GM21390 (cell line): ENCODE data around the gene PCYT2.

Experiments used
- ATAC-seq: cut with Tn5 transposase; IDR thresholded peaks from one replicate; pipeline ENCODE4 v1.9.1; 2021; ENCODE audit not compliant: unreplicated experiment

PCYT2 gene

DNA sequence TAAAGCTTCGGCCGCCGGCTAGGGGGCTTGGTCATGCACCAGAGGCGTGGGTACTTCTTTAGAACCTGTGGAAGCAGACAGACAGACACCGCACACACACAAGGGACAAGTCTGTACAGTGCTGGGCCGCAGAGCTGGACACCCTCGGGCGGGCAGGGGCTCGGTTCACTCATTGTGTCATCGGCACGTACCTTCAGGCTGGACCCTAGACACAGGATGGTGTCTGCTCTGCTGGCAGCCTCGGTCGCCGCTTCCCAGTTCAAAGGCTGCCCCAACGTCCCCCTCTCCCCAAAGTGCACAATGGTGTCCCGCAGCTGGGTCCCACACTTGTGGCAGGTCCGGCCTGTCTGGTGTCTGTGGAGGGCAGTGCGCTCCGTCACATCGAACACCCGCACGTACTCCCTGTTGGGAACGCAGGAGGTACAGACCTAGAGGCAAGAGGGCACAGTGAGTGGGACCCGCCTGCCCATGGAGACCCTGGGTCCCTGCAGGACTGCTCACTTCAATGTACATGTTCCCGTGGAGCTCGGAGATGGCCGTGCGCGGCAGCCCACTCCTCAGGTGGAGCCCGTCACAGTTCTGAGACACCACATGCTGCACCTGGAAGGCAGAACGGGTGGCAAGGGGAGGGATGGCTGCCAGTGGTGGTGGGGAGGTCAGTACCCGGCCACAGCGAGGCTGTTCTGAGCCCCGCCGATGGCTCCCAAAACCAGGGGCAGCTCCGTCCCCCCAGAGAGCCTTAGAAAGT is 3.1 kb upstream of the PCYT2 start:
- no peak for ATAC-seq

DNA sequence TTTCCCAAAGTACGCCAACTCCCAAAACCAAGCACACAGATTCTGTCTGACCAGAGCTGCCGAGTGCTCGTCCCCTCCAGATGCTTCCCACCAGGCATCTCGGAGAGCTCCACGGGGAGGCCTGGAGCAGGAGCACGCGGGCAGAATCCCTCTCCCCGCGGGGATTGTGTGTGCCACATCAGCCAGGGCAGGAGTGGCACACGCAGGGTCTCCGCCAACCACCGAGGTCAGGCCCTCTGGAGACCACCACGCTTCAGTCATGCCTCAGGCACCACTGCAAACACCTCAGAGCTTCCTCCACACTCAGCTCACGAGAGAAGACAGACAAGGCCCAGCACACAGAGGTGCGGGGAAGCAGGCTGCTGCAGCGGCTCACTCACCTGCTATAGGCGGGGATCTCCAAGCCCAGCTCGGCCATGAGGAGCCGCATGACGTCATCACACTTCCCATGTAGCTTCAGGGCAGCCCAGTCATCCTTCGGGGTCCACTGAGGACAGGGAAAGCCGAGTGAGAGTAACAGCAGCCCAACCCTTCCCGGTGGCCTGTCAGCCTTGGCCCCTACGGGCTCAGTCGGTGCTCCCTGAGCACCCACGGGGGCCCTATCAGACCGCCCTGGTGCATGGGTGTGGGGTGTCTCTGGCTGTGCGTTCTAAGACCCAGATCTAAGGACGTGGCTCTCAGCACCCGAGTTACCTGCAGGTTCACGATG is 2.3 kb upstream of the PCYT2 start:
- ATAC-seq = no peak

GRCh38 chr17:81912441-81913309 is 1.5 kb upstream of the PCYT2 start:
- ATAC-seq = no peak

DNA sequence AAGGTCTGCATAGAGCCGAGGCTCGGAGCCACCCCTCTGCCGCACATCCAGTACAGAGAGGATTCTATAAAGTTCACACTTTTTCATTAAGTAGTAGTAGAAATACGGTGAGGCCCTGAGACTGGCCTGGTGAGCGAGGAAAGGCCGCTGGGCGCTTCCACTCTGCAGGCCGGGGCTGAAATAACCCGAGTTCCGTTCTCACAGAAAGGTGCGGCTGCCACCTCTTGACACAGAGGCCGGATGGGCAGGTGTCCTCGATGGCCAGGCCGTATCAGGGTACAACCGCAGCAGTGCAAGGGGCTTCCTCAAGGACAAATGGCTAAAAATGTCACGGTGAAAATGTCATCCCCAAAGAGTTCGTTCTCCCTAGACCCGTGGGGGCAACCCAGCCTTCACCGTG is 770 bp upstream of the PCYT2 start:
- no peak for ATAC-seq

- peak; percentile 16 for ATAC-seq
Measured at GRCh38 chr17:81910840-81911276, 341 bp downstream of the PCYT2 start.

- ATAC-seq = no peak
Measured at GRCh38 chr17:81909966-81910839, 996 bp downstream of the PCYT2 start.

DNA sequence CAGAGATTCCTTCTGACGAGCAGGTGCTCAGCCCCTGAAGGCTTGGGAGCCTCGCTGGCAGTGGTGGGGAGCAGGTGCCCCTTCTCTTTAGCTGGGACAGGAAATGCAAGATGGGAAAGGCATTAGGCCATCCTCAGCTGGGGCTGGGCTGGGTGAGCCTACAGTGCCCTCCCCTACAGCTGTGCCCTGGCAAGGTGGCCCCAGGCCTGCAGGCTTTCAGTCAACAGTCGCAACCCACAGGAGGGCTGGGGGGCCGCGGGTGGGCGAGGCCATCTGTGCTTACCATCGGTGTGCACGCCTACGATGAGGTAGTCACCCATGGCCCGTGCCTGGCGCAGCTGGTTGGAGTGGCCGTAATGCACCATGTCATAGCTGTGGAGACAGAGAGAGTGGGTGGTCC is 2.0 kb downstream of the PCYT2 start:
- no peak for ATAC-seq

DNA sequence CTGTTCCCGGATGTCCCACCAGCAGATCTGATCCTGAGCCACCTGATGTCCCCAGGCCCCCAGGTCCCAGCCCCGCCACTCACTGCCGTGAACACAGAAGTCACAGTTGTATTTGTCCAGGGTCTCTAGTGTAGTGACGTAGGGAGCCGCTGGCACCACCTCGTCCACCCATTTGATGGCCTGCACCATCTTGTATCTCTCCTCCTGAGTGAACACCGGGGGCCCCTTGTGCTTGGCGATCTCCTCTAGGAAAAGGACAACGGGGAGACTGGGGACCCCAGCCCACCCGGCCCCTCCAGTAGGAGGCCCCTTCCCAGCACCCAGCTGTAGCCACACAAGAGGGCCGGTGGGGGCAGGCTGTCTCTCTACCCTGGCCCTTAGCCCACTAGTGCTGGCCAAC is 2.4 kb downstream of the PCYT2 start:
- no peak for ATAC-seq

DNA sequence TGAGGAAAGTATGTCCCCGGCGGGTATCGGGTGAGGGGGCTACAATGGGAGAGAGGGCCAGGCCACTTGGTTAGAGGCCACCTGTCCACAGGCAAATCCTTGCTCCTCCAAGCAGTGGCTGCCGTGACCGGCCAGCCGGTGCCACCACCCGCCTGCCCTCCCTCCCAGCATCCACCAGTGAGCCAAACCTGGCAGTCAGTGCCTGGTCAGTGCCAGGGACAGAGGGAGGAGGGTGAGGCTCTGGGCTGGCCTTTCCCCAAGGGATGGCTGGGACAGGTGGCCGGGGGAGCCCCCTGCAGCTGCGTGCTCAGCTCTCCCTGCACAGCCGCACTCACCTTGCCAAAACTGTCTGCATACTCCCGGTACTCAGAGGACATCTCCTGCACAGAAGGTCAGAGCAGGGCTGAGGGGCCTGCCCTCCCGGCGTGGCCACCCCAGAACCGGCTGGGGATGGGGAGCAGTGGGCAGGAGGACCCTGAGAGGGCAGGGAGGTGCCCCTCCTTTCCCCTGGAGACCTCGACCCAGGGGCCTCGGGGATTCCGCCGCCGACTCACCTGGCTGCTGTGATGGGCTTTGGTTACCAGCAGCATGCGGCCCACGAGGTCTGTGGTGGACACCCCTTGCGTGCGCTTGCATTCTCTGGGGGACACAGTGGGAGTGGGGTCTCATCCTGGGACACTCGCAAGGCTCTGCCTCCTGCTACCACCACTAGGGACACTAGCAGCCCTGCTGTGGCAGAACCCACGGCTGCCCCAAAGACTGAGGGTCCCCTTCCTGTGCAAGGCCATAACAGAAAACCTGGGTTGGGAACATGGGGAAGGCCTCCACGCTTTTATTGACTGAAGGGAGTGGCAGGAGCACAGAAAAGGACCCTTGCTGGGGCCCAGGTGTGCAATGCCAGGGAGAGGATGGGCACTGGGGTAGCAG is 3.7 kb downstream of the PCYT2 start:
- ATAC-seq = no peak

DNA sequence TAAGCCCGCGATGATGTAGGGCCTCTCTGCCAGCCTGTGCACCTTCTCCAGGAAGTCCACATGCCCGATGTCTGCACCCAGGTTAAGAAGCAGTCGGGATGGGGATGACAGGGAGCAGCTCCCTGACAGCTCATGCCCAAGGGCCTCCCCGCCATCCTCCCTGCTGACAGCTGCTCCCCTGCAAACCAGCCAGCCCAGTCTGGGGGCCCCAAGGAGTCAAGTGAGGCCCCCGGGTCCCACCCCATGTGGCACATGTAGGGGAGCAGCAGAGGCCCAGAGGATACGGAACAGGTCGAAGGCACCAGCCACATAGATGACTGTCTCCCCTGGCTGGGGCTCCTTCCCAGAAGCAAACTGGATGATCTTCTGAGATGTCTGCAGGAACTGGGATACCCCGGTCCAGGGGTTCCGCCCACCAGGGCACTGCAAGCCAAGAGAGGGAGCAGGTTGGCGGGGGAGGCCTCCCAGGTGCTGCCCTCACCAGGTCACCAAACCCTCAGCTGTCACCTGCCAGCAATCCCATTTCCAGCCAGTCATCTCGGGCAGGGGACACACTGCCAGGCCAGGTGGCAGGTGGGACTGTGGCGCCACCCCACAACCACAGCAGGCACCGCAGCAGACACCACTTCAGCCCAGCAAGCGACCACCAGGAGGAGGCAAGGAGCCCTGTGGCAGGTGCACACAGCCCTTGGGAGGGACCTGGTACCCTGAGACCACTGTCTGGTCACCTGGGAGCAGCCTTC is 4.6 kb downstream of the PCYT2 start:
- ATAC-seq = no peak

DNA sequence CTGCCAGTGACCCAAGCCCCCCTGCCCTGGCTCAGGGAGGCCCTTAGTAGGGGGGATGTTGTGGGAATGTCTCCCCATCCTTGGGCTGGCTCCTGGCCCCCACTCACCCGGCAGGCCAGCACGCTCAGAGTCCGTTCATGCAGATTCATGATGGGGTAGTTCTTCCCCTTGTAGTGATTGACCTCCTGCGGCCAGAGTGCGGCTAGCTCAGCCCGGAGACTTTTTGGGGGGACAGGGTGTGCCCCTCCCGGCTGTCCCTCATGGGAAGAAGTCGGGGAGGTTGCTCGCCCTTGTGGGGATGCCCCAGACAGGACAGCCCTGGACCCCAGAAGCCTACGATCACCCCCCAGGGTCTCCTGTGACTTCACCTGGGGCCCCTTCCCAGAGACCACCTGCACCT is 5.2 kb downstream of the PCYT2 start:
- no peak for ATAC-seq

- no peak for ATAC-seq
Measured at GRCh38 chr17:81905424-81905875, 5.7 kb downstream of the PCYT2 start.

DNA sequence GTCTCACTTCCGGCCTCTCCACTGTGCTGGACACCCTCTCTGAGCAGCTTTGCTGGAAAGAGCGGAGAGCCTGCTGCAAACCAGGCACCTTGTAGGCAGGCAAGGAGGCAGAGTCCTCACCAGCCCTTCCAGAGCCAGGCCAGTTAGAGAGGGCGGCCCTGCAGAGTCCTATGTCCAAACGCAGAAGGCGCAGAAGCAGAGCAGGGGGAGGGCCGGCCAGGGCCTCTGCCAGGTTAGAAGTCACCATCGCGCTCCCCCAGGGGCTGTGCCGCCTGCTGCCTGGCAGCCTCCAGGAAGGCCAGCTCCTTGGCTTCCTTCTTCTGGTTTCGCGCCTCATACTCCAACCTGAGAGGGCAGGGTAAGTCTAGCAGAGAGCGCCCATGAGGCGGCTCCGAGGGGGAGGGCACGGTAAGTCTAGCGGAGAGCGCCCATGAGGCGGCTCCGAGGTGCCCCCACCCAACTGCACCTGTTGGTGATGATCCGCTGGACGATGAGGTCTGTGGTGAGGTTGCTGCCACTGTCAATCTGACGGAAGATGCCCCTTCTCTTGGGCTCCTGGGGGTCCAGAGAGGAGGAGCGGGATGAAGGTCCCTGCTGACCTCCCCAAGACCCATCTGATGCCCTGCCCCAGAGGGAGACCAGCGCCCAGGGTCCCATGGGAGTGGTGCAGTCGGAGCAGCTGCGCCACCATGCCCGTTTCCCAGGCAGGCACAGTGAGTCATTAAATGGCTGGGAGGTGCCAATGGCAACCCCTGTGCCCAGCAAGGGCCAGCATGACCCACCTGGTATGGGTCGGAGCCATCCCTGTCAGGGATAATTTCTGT is 6.4 kb downstream of the PCYT2 start:
- ATAC-seq = no peak

GRCh38 chr17:81903896-81904599 is 7.2 kb downstream of the PCYT2 start:
- ATAC-seq = no peak

GRCh38 chr17:81903415-81903831 is 7.8 kb downstream of the PCYT2 start:
- ATAC-seq = no peak

DNA sequence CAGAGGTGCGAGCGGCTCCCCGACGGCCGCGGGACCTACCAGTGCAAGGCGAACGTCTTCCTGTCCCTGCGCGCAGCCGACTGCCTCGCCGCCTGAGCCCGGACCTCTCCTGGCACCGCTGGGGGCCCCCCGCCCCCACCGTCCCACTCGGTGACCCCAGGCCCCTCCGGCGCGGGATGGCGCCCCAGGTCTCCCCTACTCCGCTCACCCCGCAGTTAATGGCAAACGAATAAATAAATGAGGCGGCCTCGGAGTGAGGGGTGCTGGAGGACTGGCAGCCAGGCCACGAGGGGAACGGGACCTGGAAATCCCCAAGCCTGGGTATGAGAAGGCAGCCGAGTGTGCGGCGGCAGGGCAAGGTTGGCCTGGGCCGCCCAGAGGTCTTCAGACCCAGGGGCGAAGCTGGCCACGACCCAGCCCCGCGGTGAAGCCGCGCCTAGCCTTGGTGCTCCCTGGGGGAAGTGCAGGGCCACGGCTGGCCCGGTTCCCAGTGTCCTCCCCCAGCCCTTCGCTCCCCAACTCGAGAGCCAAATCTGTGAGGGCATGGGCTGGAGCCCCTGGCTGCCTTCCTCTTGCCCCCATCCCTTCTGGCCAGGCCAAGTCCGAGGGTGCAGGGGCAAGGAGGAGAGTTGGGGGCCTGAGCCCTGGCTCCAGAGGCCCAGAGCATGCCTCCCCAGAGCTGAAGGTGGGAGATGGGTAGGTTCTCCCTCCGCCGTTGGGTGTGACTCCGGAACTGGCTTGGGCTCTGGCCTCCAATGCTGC is 8.4 kb downstream of the PCYT2 start:
- ATAC-seq = no peak
